ENCODE measurements around the gene FGF14.

DNA sequence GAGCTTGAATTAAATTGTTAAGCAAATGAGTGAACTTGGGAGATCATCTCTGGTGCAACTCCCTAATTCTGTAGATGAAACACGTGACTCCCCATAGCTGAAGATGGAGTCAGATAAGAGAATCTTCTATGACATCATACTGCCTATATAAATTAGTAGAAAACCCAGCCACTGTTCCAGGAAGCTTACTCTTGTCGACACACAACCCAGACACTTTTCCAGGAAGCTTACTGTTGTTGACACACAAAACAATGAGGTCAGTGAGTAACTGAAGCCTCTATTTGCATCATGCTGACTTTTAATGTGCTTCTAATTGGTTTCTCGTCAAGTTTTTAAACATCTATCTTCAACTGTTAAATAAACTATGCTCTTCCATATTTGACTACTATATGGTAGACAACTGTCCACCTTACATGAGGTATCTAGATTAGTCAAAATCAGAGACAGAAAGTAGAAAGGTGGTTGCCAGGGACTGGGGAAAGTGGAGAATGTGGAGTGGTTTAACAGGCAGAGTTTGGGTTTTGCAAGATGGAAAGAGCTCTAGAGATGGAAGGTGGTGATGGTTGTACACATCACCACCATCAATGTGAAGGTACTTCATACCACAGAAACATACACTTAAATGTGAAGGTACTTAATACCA is 168.2 kb downstream of the FGF14 start:
- TF ChIP-seq, protein P1, sequence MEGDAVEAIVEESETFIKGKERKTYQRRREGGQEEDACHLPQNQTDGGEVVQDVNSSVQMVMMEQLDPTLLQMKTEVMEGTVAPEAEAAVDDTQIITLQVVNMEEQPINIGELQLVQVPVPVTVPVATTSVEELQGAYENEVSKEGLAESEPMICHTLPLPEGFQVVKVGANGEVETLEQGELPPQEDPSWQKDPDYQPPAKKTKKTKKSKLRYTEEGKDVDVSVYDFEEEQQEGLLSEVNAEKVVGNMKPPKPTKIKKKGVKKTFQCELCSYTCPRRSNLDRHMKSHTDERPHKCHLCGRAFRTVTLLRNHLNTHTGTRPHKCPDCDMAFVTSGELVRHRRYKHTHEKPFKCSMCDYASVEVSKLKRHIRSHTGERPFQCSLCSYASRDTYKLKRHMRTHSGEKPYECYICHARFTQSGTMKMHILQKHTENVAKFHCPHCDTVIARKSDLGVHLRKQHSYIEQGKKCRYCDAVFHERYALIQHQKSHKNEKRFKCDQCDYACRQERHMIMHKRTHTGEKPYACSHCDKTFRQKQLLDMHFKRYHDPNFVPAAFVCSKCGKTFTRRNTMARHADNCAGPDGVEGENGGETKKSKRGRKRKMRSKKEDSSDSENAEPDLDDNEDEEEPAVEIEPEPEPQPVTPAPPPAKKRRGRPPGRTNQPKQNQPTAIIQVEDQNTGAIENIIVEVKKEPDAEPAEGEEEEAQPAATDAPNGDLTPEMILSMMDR (conservative IDR thresholded peaks at IDR 0.05; ENCODE audit: low read length) = no peak
- no peak for TF ChIP-seq EZH2phosphoT487 (IDR thresholded peaks at IDR 0.05; ENCODE audit: borderline replicate concordance, low read depth, low read length)
